Frontal cortex (tissue), 4 donors: Measurements from ENCODE around the gene ENPP3. TPM values are rescaled to one million over a fixed set of nuclear protein-coding genes. Genes with fewer than 3 reads are reported as not detected.

Experiments used
- DNase-seq, 2 donors: peaks; one replicate each; pipeline ENCODE4 v3.0.0; 2012; ENCODE audit warnings: low spot score in 2 of 2
- FAIRE-seq: peaks from 2 replicates; lab custom pipeline; 2012; peaks lifted over from hg19 to GRCh38; lab: Jason Lieb, UNC
- total RNA-seq: library from RNA; depleted of rRNA; stranded (reverse); fragments of >200 nt; gene quantifications from one replicate; pipeline ENCODE4 v1.2.3, GENCODE V29; 2014
- donor health status: control.
- donor health status: control.
- donor health status: control.

ENPP3 gene
- total RNA-seq, 1 donor from 2014 or later, result 0.41 TPM

GRCh38 chr6:131641554-131641953 lies 4.5 kb downstream of the ENPP3 start:
- DNase-seq (no peak), FAIRE-seq (no peak)

- FAIRE-seq (no peak), DNase-seq (no peak)
These were observed 5.5 kb downstream of the ENPP3 start for GRCh38 chr6:131642565-131642964.

GRCh38 chr6:131642987-131643611 lies 6.0 kb downstream of the ENPP3 start:
- FAIRE-seq (no peak), DNase-seq (no peak)

- DNase-seq (no peak), FAIRE-seq (no peak)
These were observed 6.9 kb downstream of the ENPP3 start for GRCh38 chr6:131643855-131644460.

GRCh38 chr6:131644921-131645320 lies 7.8 kb downstream of the ENPP3 start:
- DNase-seq (no peak), FAIRE-seq (no peak)

GRCh38 chr6:131645846-131646245 lies 8.7 kb downstream of the ENPP3 start:
- DNase-seq (no peak), FAIRE-seq (no peak)

- FAIRE-seq (no peak), DNase-seq (no peak)
These were observed 9.2 kb downstream of the ENPP3 start for GRCh38 chr6:131646249-131646670.

- no peak for FAIRE-seq
These were observed 14.7 kb downstream of the ENPP3 start for GRCh38 chr6:131651782-131652181.

GRCh38 chr6:131652472-131652871 lies 15.4 kb downstream of the ENPP3 start:
- FAIRE-seq (no peak), DNase-seq (no peak)

More at GRCh38 chr6:131651782-131652181, 14.7 kb downstream of the ENPP3 start:
- DNase-seq, result no peak

- FAIRE-seq (no peak), DNase-seq (no peak)
These were observed 17.2 kb downstream of the ENPP3 start for GRCh38 chr6:131654326-131654725.

GRCh38 chr6:131655387-131655786 lies 18.3 kb downstream of the ENPP3 start:
- no peak for FAIRE-seq

GRCh38 chr6:131655951-131656350 lies 18.8 kb downstream of the ENPP3 start:
- no peak for DNase-seq
- FAIRE-seq, result no peak

More at GRCh38 chr6:131655387-131655786, 18.3 kb downstream of the ENPP3 start:
- no peak for DNase-seq

- DNase-seq (no peak), FAIRE-seq (no peak)
These were observed 19.6 kb downstream of the ENPP3 start for GRCh38 chr6:131656667-131657066.

GRCh38 chr6:131657222-131657621 lies 20.1 kb downstream of the ENPP3 start:
- FAIRE-seq (no peak), DNase-seq (no peak)

- no peak for DNase-seq
- no peak for FAIRE-seq
These were observed 20.6 kb downstream of the ENPP3 start for GRCh38 chr6:131657630-131658111.

- DNase-seq (no peak), FAIRE-seq (no peak)
These were observed 21.2 kb downstream of the ENPP3 start for GRCh38 chr6:131658287-131658686.

GRCh38 chr6:131660195-131660594 lies 23.1 kb downstream of the ENPP3 start:
- FAIRE-seq (no peak), DNase-seq (no peak)

- FAIRE-seq, result no peak
- no peak for DNase-seq
These were observed 26.6 kb downstream of the ENPP3 start for GRCh38 chr6:131663578-131664165.

GRCh38 chr6:131669891-131670290 lies 32.8 kb downstream of the ENPP3 start:
- DNase-seq (no peak), FAIRE-seq (no peak)

- FAIRE-seq (no peak), DNase-seq (no peak)
These were observed 36.1 kb downstream of the ENPP3 start for GRCh38 chr6:131673184-131673583.

- no peak for DNase-seq
- FAIRE-seq, result no peak
These were observed 41.3 kb downstream of the ENPP3 start for GRCh38 chr6:131678442-131678841.
